H1 (cell line): ENCODE results near the gene HSD17B1. TPM values are rescaled to one million over a fixed set of nuclear protein-coding genes. Genes with fewer than 3 reads are reported as not detected.
A peak's percentile ranks its signal among the peaks of the same experiment; 100 is the strongest.
"Not testable (repeated sequence)": the region's sequence is repeated elsewhere in the genome, so short reads cannot be mapped to it uniquely, and the experiment has no call there.

Source experiments
- CTCF ChIA-PET: fragments of 300-600 bp; sonication (Branson Sonifier 250); formaldehyde crosslinking; loops from one replicate; lab custom pipeline; 2021; ENCODE audit not compliant: partially characterized antibody; lab: Charles Lee
- POLR2A ChIA-PET: fragments of 300-600 bp; sonication (Branson Sonifier 250); formaldehyde crosslinking; loops from one replicate; lab custom pipeline; 2021; ENCODE audit warnings: inconsistent platforms; ENCODE audit not compliant: partially characterized antibody; lab: Charles Lee
- DNase-seq, 2 experiments: peaks; one replicate each; pipeline versions ENCODE4 v3.0.0 to v3.0.0-alpha.2; 2010 to 2022; ENCODE audit warnings: low spot score in 2 of 2, low read depth in 1 of 2, mixed read lengths in 1 of 2
- FAIRE-seq: peaks from 2 replicates; lab custom pipeline; 2011; peaks lifted over from hg19 to GRCh38; lab: Jason Lieb, UNC
- H2AFZ ChIP-seq: 2 replicates; pipeline ENCODE4 v1.8.1; 2012; ENCODE audit warnings: low read length, inconsistent platforms
- H2AK5ac ChIP-seq: 2 replicates; pipeline ENCODE4 v1.6.1; 2013; ENCODE audit warnings: low read depth, low read length
- H2BK120ac ChIP-seq: replicated peaks from 2 replicates; pipeline ENCODE3; 2013; ENCODE audit warnings: low read depth, low read length, inconsistent platforms
- H2BK12ac ChIP-seq: 2 replicates; pipeline ENCODE4 v1.6.1; 2013; ENCODE audit warnings: low read depth, low read length
- H2BK15ac ChIP-seq: 2 replicates; pipeline ENCODE4 v1.6.1; 2013; ENCODE audit warnings: low read length
- H2BK20ac ChIP-seq: 2 replicates; pipeline ENCODE4 v1.6.1; 2013; ENCODE audit warnings: low read length
- H2BK5ac ChIP-seq: 2 replicates; pipeline ENCODE4 v1.6.1; 2013; ENCODE audit warnings: low read depth, low read length
- H3K14ac ChIP-seq: 2 replicates; pipeline ENCODE4 v1.6.1; 2013; ENCODE audit warnings: inconsistent platforms; ENCODE audit not compliant: insufficient read length
- H3K18ac ChIP-seq: 2 replicates; pipeline ENCODE4 v1.6.1; 2013; ENCODE audit warnings: low read length; ENCODE audit errors: extremely low read depth
- H3K23ac ChIP-seq: 2 replicates; pipeline ENCODE4 v1.6.1; 2013; ENCODE audit warnings: inconsistent platforms; ENCODE audit not compliant: insufficient read length
- H3K23me2 ChIP-seq: 2 replicates; pipeline ENCODE4 v1.6.1; 2013; ENCODE audit warnings: low read depth, low read length
- H3K27ac ChIP-seq: 2 replicates; pipeline ENCODE4 v1.6.1; 2011; ENCODE audit warnings: low read depth, low read length, inconsistent platforms
- H3K27me3 ChIP-seq, 4 experiments: replicated peaks in 1 of 4; 1 replicate in 1 of 4; 2 replicates in 3 of 4; pipeline versions ENCODE4 v1.6.1 to v1.8.1; 2011 to 2013; ENCODE audit warnings: low read length in 3 of 4, mild to moderate bottlenecking in 3 of 4, inconsistent platforms in 2 of 4, mixed read lengths in 2 of 4, moderate library complexity in 1 of 4; ENCODE audit not compliant: control insufficient read depth in 3 of 4, insufficient read depth in 3 of 4; ENCODE audit errors: extremely low read depth in 1 of 4
- H3K36me3 ChIP-seq, 4 experiments: 2 replicates each; pipeline versions ENCODE4 v1.6.1 to v1.8.1; 2011 to 2013; ENCODE audit warnings: mild to moderate bottlenecking in 4 of 4, low read length in 3 of 4, moderate library complexity in 2 of 4, control low read depth in 1 of 4, inconsistent platforms in 1 of 4; ENCODE audit not compliant: insufficient read depth in 4 of 4, control insufficient read depth in 2 of 4
- H3K4ac ChIP-seq: replicated peaks from 2 replicates; pipeline ENCODE3; 2013; ENCODE audit warnings: low read length, low read depth, mixed read lengths, inconsistent platforms; ENCODE audit not compliant: insufficient read length
- H3K4me1 ChIP-seq, 4 experiments: replicated peaks in 1 of 4; 1 replicate in 1 of 4; 2 replicates in 3 of 4; pipeline versions ENCODE4 v1.6.1 to v1.8.1; 2011 to 2013; ENCODE audit warnings: low read length in 3 of 4, inconsistent platforms in 2 of 4, mixed read lengths in 1 of 4; ENCODE audit not compliant: insufficient read depth in 4 of 4, control insufficient read depth in 3 of 4
- H3K4me2 ChIP-seq, 2 experiments: 2 replicates each; pipeline versions ENCODE4 v1.6.1 to v1.8.1; 2011 to 2013; ENCODE audit warnings: low read depth in 2 of 2, low read length in 2 of 2, control low read depth in 1 of 2, inconsistent platforms in 1 of 2, mild to moderate bottlenecking in 1 of 2; ENCODE audit not compliant: insufficient read depth in 1 of 2
- H3K4me3 ChIP-seq, 4 experiments: fragments of 200-600, 300-600 bp in 1 of 4; sonication (generic), shearing (Covaris generic), sonication (Bioruptor Twin) in 1 of 4; 2 replicates each; pipeline versions ENCODE4 v1.5.1 to v1.8.1; 2011 to 2016; ENCODE audit warnings: low read length in 4 of 4, low read depth in 3 of 4, control low read depth in 2 of 4, inconsistent platforms in 2 of 4, mild to moderate bottlenecking in 2 of 4, mixed read lengths in 1 of 4, moderate library complexity in 1 of 4; ENCODE audit not compliant: insufficient read depth in 2 of 4; ENCODE audit errors: extremely low read depth in 1 of 4
- H3K56ac ChIP-seq: replicated peaks from 2 replicates; pipeline ENCODE3; 2013; ENCODE audit warnings: low read depth, mild to moderate bottlenecking, mixed read lengths, low read length, inconsistent platforms; ENCODE audit not compliant: insufficient read length
- H3K79me1 ChIP-seq: 2 replicates; pipeline ENCODE4 v1.6.1; 2013; ENCODE audit warnings: low read depth, low read length, control low read depth
- H3K79me2 ChIP-seq, 2 experiments: 2 replicates each; pipeline versions ENCODE4 v1.6.1 to v1.8.1; 2012 to 2013; ENCODE audit warnings: low read length in 2 of 2, mild to moderate bottlenecking in 2 of 2, inconsistent platforms in 1 of 2; ENCODE audit not compliant: insufficient read depth in 2 of 2, control insufficient read depth in 1 of 2
- H3K9ac ChIP-seq, 4 experiments: replicated peaks in 1 of 4; 1 replicate in 1 of 4; 2 replicates in 3 of 4; pipeline versions ENCODE4 v1.6.1 to v1.8.1; 2011 to 2013; ENCODE audit warnings: low read depth in 3 of 4, low read length in 3 of 4, control low read depth in 2 of 4, mild to moderate bottlenecking in 2 of 4, moderate library complexity in 2 of 4, inconsistent platforms in 1 of 4; ENCODE audit errors: extremely low read depth in 1 of 4
- H3K9me3 ChIP-seq, 2 experiments: 2 replicates each; pipeline versions ENCODE4 v1.6.1 to v1.8.1; 2012 to 2013; ENCODE audit warnings: mild to moderate bottlenecking in 2 of 2, moderate library complexity in 2 of 2, control low read depth in 1 of 2, inconsistent platforms in 1 of 2, low read depth in 1 of 2, low read length in 1 of 2, mixed read lengths in 1 of 2; ENCODE audit not compliant: insufficient read depth in 2 of 2
- H4K20me1 ChIP-seq, 2 experiments: replicated peaks in 1 of 2; 2 replicates each; pipeline versions ENCODE3 to v1.8.1; 2011 to 2013; ENCODE audit warnings: inconsistent platforms in 2 of 2, low read length in 2 of 2, mild to moderate bottlenecking in 1 of 2; ENCODE audit not compliant: insufficient read depth in 2 of 2, control insufficient read depth in 1 of 2
- H4K5ac ChIP-seq: 2 replicates; pipeline ENCODE4 v1.6.1; 2013; ENCODE audit warnings: low read length, low read depth, mixed read lengths, inconsistent platforms; ENCODE audit not compliant: insufficient read length
- H4K8ac ChIP-seq: 2 replicates; pipeline ENCODE4 v1.8.0; 2013; ENCODE audit warnings: mild to moderate bottlenecking, moderate library complexity, low read length, inconsistent platforms; ENCODE audit not compliant: insufficient read depth; ENCODE audit errors: extremely low read depth
- H4K91ac ChIP-seq: replicated peaks from 2 replicates; pipeline ENCODE3; 2013; ENCODE audit warnings: low read length, mixed read lengths, inconsistent platforms; ENCODE audit not compliant: insufficient read length
- WGBS, 2 experiments: shearing (Covaris generic) in 1 of 2; methylation state at CpG; one replicate each; pipeline versions ENCODE4 v1.1.6 to v1.1.7; 2013 to 2015; ENCODE audit warnings: low lambda C conversion rate in 2 of 2, mixed read lengths in 2 of 2, inconsistent platforms in 1 of 2, low coverage in 1 of 2, missing lambda C conversion rate in 1 of 2; ENCODE audit not compliant: insufficient replicate concordance in 2 of 2, insufficient coverage in 1 of 2, insufficient read length in 1 of 2; ENCODE audit errors: extremely low coverage in 1 of 2, missing lambda C conversion rate in 1 of 2; 5-methylcytosine and 5-hydroxymethylcytosine counted together
- polyA plus RNA-seq, 7 experiments: library from polyadenylated mRNA; depleted of rRNA in 3 of 7; stranded (reverse) in 5 of 7; unstranded in 2 of 7; fragments of >200 nt in 5 of 7; fragments of 200-250 nt in 2 of 7; gene quantifications; 1 replicate in 5 of 7; 2 replicates in 1 of 7; 4 replicates in 1 of 7; pipeline versions ENCODE4 v1.2.1 to v1.2.3, GENCODE V29; 2011 to 2013; ENCODE audit warnings: missing spikeins in 2 of 7, mixed read lengths in 2 of 7
- total RNA-seq: library from RNA; stranded (reverse); fragmentation: NEBNext Ultra II Directional; extraction: Animal tissue kit (Norgen Biotek cat#: 25700); gene quantifications from 2 replicates; pipeline ENCODE4 v1.2.1, GENCODE V29; 2021
- TF ChIP-seq, protein P1 (sequence below), 3 experiments: IDR thresholded peaks; 1 replicate in 2 of 3; 2 replicates in 1 of 3; pipeline versions ENCODE4 v1.5.1 to v1.6.1; 2011; ENCODE audit warnings: low read length in 3 of 3, mild to moderate bottlenecking in 3 of 3, inconsistent platforms in 2 of 3, low read depth in 1 of 3, moderate library complexity in 1 of 3; ENCODE audit not compliant: insufficient read depth in 1 of 3; ENCODE audit errors: control extremely low read depth in 1 of 3

The HSD17B1 gene
- total and polyA plus RNA-seq, 2 of the 8 experiments (the other 6 are each of a cell fraction or from before 2014, with no cell fraction given): 0.88 to 1.0 TPM

DNA sequence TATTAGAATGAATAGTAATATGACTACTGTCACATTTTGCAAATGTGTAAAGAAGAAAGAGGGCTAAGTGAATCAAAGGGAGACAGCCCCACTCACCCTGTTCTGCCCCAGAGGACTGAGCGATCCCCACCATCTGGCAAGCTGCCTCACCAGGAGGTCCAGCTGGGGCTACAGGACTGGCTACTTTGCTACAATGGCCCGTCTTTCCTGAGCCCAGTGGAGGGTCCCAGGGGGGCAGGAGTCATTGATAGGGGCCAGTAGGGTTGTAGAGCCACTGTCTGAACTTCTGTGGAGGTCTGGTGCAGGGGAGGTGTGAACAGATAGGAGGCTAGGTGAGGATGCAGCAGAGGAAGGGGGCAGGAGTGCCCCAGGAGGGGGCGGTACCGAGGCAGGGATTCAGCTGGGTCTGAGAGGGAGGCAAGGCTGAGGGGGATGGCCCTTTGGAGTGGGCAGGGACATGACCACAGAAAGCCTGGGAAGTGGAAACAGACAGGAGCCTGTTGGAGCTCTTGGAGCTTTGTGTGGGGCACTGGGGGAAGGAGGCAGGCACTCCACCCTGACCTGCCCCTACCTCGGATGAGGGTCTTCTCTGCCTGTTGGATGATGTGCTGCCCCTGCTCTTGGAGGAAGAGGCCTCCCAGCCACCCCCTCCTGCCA, 3.4 kb downstream of the HSD17B1 start:
- H2BK5ac ChIP-seq, H3K56ac ChIP-seq, H3K27me3 ChIP-seq, H2BK12ac ChIP-seq, H3K18ac ChIP-seq, H4K8ac ChIP-seq, H3K9me3 ChIP-seq, H3K79me2 ChIP-seq, H4K5ac ChIP-seq, H3K36me3 ChIP-seq, H4K20me1 ChIP-seq, H3K27ac ChIP-seq, H3K4me1 ChIP-seq, H2BK15ac ChIP-seq, H3K23ac ChIP-seq, H3K23me2 ChIP-seq, H3K79me1 ChIP-seq, H3K4me3 ChIP-seq, H3K4me2 ChIP-seq, H3K14ac ChIP-seq, CTCF ChIA-PET, H2AK5ac ChIP-seq, H3K9ac ChIP-seq, H2AFZ ChIP-seq, H3K4ac ChIP-seq, H2BK120ac ChIP-seq, H4K91ac ChIP-seq, H2BK20ac ChIP-seq: not testable (repeated sequence)
- POLR2A ChIA-PET: interaction anchor here (0.9 kb wide), 1 partner anchor 17 kb away, joined by 3 read pairs; no protein-coding TSS in a partner anchor
- TF ChIP-seq, protein P1, sequence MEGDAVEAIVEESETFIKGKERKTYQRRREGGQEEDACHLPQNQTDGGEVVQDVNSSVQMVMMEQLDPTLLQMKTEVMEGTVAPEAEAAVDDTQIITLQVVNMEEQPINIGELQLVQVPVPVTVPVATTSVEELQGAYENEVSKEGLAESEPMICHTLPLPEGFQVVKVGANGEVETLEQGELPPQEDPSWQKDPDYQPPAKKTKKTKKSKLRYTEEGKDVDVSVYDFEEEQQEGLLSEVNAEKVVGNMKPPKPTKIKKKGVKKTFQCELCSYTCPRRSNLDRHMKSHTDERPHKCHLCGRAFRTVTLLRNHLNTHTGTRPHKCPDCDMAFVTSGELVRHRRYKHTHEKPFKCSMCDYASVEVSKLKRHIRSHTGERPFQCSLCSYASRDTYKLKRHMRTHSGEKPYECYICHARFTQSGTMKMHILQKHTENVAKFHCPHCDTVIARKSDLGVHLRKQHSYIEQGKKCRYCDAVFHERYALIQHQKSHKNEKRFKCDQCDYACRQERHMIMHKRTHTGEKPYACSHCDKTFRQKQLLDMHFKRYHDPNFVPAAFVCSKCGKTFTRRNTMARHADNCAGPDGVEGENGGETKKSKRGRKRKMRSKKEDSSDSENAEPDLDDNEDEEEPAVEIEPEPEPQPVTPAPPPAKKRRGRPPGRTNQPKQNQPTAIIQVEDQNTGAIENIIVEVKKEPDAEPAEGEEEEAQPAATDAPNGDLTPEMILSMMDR (IDR thresholded peaks at IDR 0.05; ENCODE audit: control extremely low read depth in 1 of 3, insufficient read depth in 1 of 3, low read depth in 1 of 3, low read length in 3 of 3): peak; percentile 4 to 37 (median 8); a peak in 2 of 4 replicates
- peak in 1 of 2 experiments; percentile 80 for DNase-seq
- 42% methylated on average over 5 of the region's 5 CpGs; no CpG with 5 or more reads in 1 of the 2 experiments for WGBS, 2 experiments
- peak; percentile 87 for FAIRE-seq
